GM06990 (cell line): Measurements from ENCODE around the gene NPAS3.

Experiments used
- DNase-seq: peaks from one replicate; pipeline ENCODE4 v3.0.0-alpha.2; 2011; ENCODE audit not compliant: insufficient read length; ENCODE audit errors: extremely low read depth
- H3K27me3 ChIP-seq: replicated peaks from 2 replicates; pipeline ENCODE4 v1.6.0; 2011; ENCODE audit warnings: low read length; ENCODE audit not compliant: control insufficient read depth, insufficient read depth
- H3K36me3 ChIP-seq: 2 replicates; pipeline ENCODE4 v1.5.1; 2011; ENCODE audit warnings: low read length; ENCODE audit not compliant: control insufficient read depth, insufficient read depth
- H3K4me3 ChIP-seq: replicated peaks from 2 replicates; pipeline ENCODE4 v1.5.1; 2011; ENCODE audit warnings: low read depth, mild to moderate bottlenecking, control low read depth, low read length
- TF ChIP-seq, protein P1 (sequence below): IDR thresholded peaks from 2 replicates; pipeline ENCODE4 v1.5.1; 2011; ENCODE audit warnings: low read length, control low read depth, mild to moderate bottlenecking, inconsistent platforms; ENCODE audit not compliant: insufficient read depth, poor library complexity, severe bottlenecking

NPAS3 gene

DNA sequence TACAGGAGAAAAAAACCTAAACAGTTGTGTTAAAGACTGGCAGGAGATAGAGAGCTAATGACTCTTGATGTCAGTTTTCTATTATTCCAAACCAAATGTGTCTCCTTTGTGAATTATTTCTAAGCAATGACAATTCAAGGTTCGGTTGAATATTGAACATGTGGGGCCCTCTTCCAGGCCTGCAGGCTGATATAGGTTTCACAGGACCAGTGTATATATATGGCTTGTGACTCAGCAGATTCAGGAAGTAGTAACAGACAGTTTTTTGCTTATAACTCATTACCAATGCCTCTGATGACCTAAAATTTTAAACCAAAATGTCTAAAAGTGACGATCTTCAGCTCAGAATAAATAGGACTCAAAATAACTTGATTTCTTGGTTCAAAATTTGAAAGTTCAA is 33.7 kb upstream of the NPAS3 start:
- DNase-seq, result no peak
- TF ChIP-seq, protein P1, sequence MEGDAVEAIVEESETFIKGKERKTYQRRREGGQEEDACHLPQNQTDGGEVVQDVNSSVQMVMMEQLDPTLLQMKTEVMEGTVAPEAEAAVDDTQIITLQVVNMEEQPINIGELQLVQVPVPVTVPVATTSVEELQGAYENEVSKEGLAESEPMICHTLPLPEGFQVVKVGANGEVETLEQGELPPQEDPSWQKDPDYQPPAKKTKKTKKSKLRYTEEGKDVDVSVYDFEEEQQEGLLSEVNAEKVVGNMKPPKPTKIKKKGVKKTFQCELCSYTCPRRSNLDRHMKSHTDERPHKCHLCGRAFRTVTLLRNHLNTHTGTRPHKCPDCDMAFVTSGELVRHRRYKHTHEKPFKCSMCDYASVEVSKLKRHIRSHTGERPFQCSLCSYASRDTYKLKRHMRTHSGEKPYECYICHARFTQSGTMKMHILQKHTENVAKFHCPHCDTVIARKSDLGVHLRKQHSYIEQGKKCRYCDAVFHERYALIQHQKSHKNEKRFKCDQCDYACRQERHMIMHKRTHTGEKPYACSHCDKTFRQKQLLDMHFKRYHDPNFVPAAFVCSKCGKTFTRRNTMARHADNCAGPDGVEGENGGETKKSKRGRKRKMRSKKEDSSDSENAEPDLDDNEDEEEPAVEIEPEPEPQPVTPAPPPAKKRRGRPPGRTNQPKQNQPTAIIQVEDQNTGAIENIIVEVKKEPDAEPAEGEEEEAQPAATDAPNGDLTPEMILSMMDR, result no peak
- Histone ChIP-seq H3K4me3 (no peak overlapping the region), H3K27me3 (no peaks in the 10 kb centered on the region), H3K36me3 (no peaks in the 10 kb centered on the region)

DNA sequence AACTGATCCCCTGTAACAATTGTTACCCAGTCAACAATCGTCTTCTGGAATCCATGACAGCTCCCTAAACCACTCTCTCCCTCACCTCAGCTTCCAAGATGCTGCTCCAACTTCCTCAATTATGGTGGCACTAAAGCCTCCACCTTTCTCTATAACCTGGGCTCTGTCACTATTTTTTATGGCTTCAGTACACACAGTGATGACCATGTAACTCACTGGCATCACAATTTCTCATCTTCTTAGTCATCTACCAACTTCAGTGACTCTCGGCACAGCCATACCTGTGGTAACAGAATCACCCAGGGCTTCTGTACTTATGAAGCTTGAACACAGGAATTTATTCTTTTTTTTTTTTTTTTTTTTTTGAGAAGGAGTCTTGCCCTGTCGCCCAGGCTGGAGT is 32.0 kb upstream of the NPAS3 start:
- no peaks in the 10 kb centered on the region for H3K36me3 ChIP-seq
- H3K27me3 ChIP-seq, result no peaks in the 10 kb centered on the region
- no peak for DNase-seq
- TF ChIP-seq, protein P1, result no peak
- no peak overlapping the region for H3K4me3 ChIP-seq

DNA sequence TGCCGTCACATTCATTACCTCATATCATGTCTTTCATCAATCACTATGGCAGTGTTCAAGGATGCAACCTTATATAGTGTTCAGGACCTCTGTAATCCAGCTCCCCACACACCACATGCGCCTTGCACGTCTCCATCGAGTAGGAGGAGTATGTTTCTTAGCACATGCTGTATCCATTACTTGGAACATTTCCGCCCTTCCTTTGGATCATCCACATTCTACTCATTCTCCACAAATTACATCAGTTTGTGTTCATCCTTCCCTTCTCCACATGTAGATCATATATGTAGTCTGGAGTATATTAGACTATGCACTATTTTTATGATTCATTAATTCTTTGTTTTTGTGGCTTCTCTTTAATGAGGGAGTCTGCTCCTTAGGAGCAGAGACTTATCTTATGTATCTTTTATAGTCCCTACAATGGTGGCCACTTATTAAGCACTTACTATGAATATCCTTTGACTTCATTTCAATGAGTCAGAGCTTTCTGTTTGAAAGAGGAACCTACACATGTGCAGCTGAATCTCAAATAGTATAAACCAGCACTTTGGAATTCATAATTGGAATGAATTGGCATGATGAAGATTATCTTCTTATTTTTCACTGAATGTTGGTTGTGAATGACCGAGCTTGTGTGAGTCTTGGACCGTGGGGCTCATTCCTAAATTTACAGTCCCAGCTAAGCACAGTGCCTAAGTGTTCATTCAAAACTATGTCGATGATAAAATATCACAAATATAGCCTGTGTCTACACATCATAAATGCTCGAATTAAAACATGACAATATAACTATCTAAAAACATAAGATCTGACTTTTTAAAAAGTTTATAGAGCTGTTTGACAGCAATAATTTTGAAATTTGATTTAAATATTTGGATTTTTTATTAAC is 30.2 kb upstream of the NPAS3 start:
- Histone ChIP-seq H3K4me3 (no peak overlapping the region), H3K36me3 (no peaks in the 10 kb centered on the region), H3K27me3 (no peaks in the 10 kb centered on the region)
- no peak for DNase-seq
- TF ChIP-seq, protein P1, result no peak

DNA sequence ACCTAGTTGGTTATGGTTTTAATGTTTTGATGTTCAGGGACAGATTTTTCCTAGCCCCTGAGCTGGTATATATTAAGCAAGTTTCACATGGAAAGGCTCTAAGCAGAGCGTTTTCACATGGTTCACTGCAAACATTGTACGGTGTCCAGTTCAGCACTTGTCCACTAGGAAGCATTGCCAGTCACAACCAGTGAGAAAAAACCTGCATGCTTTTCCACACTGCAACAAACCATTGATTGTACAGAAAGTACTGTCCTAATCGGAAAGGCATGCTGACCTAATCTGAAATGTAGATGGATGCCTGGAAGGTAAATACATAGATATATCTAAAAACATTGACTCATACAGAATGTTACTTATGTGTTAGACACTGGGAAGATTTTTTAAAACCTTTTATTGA is 25.0 kb upstream of the NPAS3 start:
- H3K27me3 ChIP-seq, result no peaks in the 10 kb centered on the region
- no peaks in the 10 kb centered on the region for H3K36me3 ChIP-seq
- TF ChIP-seq, protein P1, result no peak
- H3K4me3 ChIP-seq, result no peak overlapping the region
- DNase-seq, result no peak

DNA sequence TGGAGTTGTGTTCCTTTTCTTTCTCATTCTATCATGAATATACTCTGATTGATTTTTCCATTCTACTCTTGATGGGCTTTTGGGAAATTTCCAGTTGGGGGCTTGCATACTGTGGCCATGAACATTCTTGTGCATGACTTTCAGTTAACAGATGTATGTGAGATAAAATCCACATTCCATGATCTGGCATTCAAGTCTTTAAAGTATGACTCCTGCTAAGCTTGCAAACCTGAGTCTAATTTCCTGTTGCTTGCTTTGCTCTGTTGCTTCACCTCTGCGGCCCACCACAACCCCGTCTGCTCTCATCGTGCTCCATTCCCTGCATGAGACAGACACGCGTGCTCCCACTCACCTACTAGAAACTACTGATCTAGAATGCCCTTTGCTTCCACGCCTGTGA is 24.3 kb upstream of the NPAS3 start:
- no peak overlapping the region for H3K4me3 ChIP-seq
- H3K36me3 ChIP-seq, result no peaks in the 10 kb centered on the region
- no peaks in the 10 kb centered on the region for H3K27me3 ChIP-seq
- TF ChIP-seq, protein P1, result no peak
- no peak for DNase-seq

DNA sequence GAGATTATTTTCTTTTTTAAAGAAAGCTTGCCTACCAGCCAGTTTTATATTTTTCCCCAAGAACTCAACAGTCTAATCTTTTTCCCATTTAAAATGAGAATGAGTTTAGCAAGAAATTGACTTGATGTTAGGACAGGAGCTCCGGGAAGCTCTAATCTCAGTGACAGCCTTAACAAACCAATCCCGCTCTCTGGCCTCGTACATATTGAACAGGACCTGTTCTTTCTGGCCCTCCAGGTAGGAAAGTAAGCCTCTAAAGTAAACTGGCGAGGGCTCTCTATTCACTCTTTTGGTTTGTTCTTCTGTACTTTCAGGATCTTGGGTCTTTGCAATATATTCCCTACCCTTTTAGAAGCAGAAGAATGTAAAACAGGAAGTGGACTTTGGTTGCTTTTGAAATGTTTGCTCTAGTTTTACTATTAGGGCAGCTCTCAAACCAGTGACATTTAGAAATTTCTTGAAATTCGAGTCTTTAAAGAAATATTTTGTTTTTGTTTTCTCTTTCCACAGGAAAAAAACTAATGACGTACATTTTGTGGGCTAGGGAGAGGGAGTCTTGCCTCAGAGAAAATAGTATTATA is 17.9 kb upstream of the NPAS3 start:
- H3K36me3 ChIP-seq, result no peaks in the 10 kb centered on the region
- no peak for DNase-seq
- no peaks in the 10 kb centered on the region for H3K27me3 ChIP-seq
- TF ChIP-seq, protein P1, result no peak
- no peak overlapping the region for H3K4me3 ChIP-seq
